Memory B cell (primary cell): Measurements from ENCODE around the gene FFAR2.
"Not testable (repeated sequence)": the region's sequence is repeated elsewhere in the genome, so short reads cannot be mapped to it uniquely, and the experiment has no call there.

Experiments used
- ATAC-seq: fragments of 150-1000 bp; cut with Tn5 transposase; 2 replicates; pipeline ENCODE4 v1.10.0; 2021; ENCODE audit warnings: low read depth, mild to moderate bottlenecking, moderate library complexity
- DNase-seq, 2 donors: peaks; one replicate each; pipeline ENCODE4 v3.0.0; 2022; ENCODE audit warnings: low spot score in 2 of 2
- H3K27ac Mint-ChIP-seq: one replicate; pipeline ENCODE4 v1.8.0; 2022; ENCODE audit warnings: mild to moderate bottlenecking, moderate library complexity, mixed read lengths
- H3K27me3 Mint-ChIP-seq: one replicate; pipeline ENCODE4 v1.8.0; 2022; ENCODE audit warnings: mixed read lengths
- H3K36me3 Mint-ChIP-seq: one replicate; pipeline ENCODE4 v1.8.0; 2022; ENCODE audit warnings: mild to moderate bottlenecking, mixed read lengths
- H3K4me1 Mint-ChIP-seq: one replicate; pipeline ENCODE4 v1.8.0; 2022; ENCODE audit warnings: mixed read lengths
- H3K4me3 Mint-ChIP-seq: one replicate; pipeline ENCODE4 v1.8.0; 2022; ENCODE audit warnings: mild to moderate bottlenecking, moderate library complexity, mixed read lengths
- H3K9me3 Mint-ChIP-seq: one replicate; pipeline ENCODE4 v1.8.0; 2022; ENCODE audit warnings: mixed read lengths

FFAR2 gene

GRCh38 chr19:35455616-35456201 is 7.7 kb downstream of the FFAR2 start:
- DNase-seq, result no peak
- no peak overlapping the region for H3K27ac Mint-ChIP-seq
- peaks cover 45% of the 10 kb centered on the region for H3K4me1 Mint-ChIP-seq
- H3K4me3 Mint-ChIP-seq, result no peak overlapping the region
- H3K36me3 Mint-ChIP-seq, result no peaks in the 10 kb centered on the region
- ATAC-seq, result no peak
- no peaks in the 10 kb centered on the region for H3K27me3 Mint-ChIP-seq
- no peaks in the 10 kb centered on the region for H3K9me3 Mint-ChIP-seq

GRCh38 chr19:35457173-35457572 is 9.1 kb downstream of the FFAR2 start:
- DNase-seq (no peak), ATAC-seq (peak; percentile 48)
- Mint-ChIP-seq H3K4me3 (no peak overlapping the region), H3K9me3 (no peaks in the 10 kb centered on the region), H3K27me3 (no peaks in the 10 kb centered on the region), H3K27ac (no peak overlapping the region), H3K36me3 (no peaks in the 10 kb centered on the region), H3K4me1 (peaks cover 41% of the 10 kb centered on the region)

- ATAC-seq, result no peak
- H3K27me3 Mint-ChIP-seq, result no peaks in the 10 kb centered on the region
- H3K36me3 Mint-ChIP-seq, result no peaks in the 10 kb centered on the region
- H3K9me3 Mint-ChIP-seq, result no peaks in the 10 kb centered on the region
- H3K4me3 Mint-ChIP-seq, result no peak overlapping the region
- peaks cover 50% of the 10 kb centered on the region for H3K4me1 Mint-ChIP-seq
- H3K27ac Mint-ChIP-seq, result no peak overlapping the region
- DNase-seq, result no peak
Measured at GRCh38 chr19:35458192-35458591, 10.1 kb downstream of the FFAR2 start.

GRCh38 chr19:35458731-35459391 is 10.8 kb downstream of the FFAR2 start:
- peak; percentile 34 to 54 for DNase-seq
- Mint-ChIP-seq H3K27ac (no peak overlapping the region), H3K9me3 (no peaks in the 10 kb centered on the region), H3K4me1 (peaks cover 54% of the 10 kb centered on the region), H3K4me3 (peak overlapping the region; percentile 42), H3K36me3 (no peaks in the 10 kb centered on the region), H3K27me3 (no peaks in the 10 kb centered on the region)
- peak; percentile 70 for ATAC-seq

- Mint-ChIP-seq H3K4me3 (peak overlapping the region; percentile 42), H3K9me3 (no peaks in the 10 kb centered on the region), H3K27ac (no peak overlapping the region), H3K27me3 (no peaks in the 10 kb centered on the region), H3K36me3 (no peaks in the 10 kb centered on the region), H3K4me1 (peaks cover 57% of the 10 kb centered on the region)
- DNase-seq (no peak), ATAC-seq (no peak)
Measured at GRCh38 chr19:35459414-35460082, 11.5 kb downstream of the FFAR2 start.

- Mint-ChIP-seq H3K27me3 (no peaks in the 10 kb centered on the region), H3K27ac (peak overlapping the region; percentile 22), H3K9me3 (no peaks in the 10 kb centered on the region), H3K4me1 (peaks cover 56% of the 10 kb centered on the region), H3K4me3 (peak overlapping the region; percentile 27), H3K36me3 (no peaks in the 10 kb centered on the region)
- no peak for ATAC-seq
- no peak for DNase-seq
Measured at GRCh38 chr19:35460608-35461007, 12.6 kb downstream of the FFAR2 start.

- H3K27me3 Mint-ChIP-seq, result no peaks in the 10 kb centered on the region
- peak overlapping the region; percentile 27 for H3K4me3 Mint-ChIP-seq
- peaks cover 52% of the 10 kb centered on the region for H3K4me1 Mint-ChIP-seq
- DNase-seq (no peak), ATAC-seq (no peak)
- no peaks in the 10 kb centered on the region for H3K9me3 Mint-ChIP-seq
- H3K36me3 Mint-ChIP-seq, result no peaks in the 10 kb centered on the region
- peak overlapping the region; percentile 22 for H3K27ac Mint-ChIP-seq
Measured at GRCh38 chr19:35461060-35461459, 13.0 kb downstream of the FFAR2 start.

- not testable (repeated sequence) for DNase-seq, H3K27me3 Mint-ChIP-seq, ATAC-seq, H3K27ac Mint-ChIP-seq, H3K9me3 Mint-ChIP-seq, H3K36me3 Mint-ChIP-seq, H3K4me3 Mint-ChIP-seq
- peaks cover 49% of the 10 kb centered on the region for H3K4me1 Mint-ChIP-seq
Measured at GRCh38 chr19:35461788-35462187, 13.7 kb downstream of the FFAR2 start.

GRCh38 chr19:35462476-35462953 is 14.5 kb downstream of the FFAR2 start:
- H3K9me3 Mint-ChIP-seq, result no peaks in the 10 kb centered on the region
- H3K4me1 Mint-ChIP-seq, result peaks cover 42% of the 10 kb centered on the region
- DNase-seq (peak; percentile 32 to 62), ATAC-seq (peak; percentile 83)
- H3K4me3 Mint-ChIP-seq, result peak overlapping the region; percentile 70
- H3K27me3 Mint-ChIP-seq, result no peaks in the 10 kb centered on the region
- peak overlapping the region; percentile 46 for H3K27ac Mint-ChIP-seq
- H3K36me3 Mint-ChIP-seq, result no peaks in the 10 kb centered on the region

- H3K36me3 Mint-ChIP-seq, DNase-seq, H3K4me3 Mint-ChIP-seq, H3K9me3 Mint-ChIP-seq, H3K27me3 Mint-ChIP-seq: not testable (repeated sequence)
- Mint-ChIP-seq H3K27ac (peak overlapping the region; percentile 46), H3K4me1 (peaks cover 41% of the 10 kb centered on the region)
- ATAC-seq, result peak; percentile 11
Measured at GRCh38 chr19:35462956-35463355, 14.9 kb downstream of the FFAR2 start.

GRCh38 chr19:35466259-35466658 is 18.2 kb downstream of the FFAR2 start:
- Mint-ChIP-seq H3K27ac (no peak overlapping the region), H3K9me3 (no peaks in the 10 kb centered on the region), H3K4me3 (no peak overlapping the region), H3K27me3 (no peaks in the 10 kb centered on the region), H3K36me3 (no peaks in the 10 kb centered on the region), H3K4me1 (peaks cover 22% of the 10 kb centered on the region)
- ATAC-seq, result no peak
- no peak for DNase-seq

GRCh38 chr19:35468637-35469036 is 20.6 kb downstream of the FFAR2 start:
- peaks cover 10% of the 10 kb centered on the region for H3K4me1 Mint-ChIP-seq
- ATAC-seq (peak; percentile 100), DNase-seq (peak; percentile 62 to 70)
- no peaks in the 10 kb centered on the region for H3K36me3 Mint-ChIP-seq
- H3K27ac Mint-ChIP-seq, result no peak overlapping the region
- no peak overlapping the region for H3K4me3 Mint-ChIP-seq
- no peaks in the 10 kb centered on the region for H3K9me3 Mint-ChIP-seq
- H3K27me3 Mint-ChIP-seq, result no peaks in the 10 kb centered on the region

- H3K27ac Mint-ChIP-seq, result no peak overlapping the region
- H3K9me3 Mint-ChIP-seq, result no peaks in the 10 kb centered on the region
Measured at GRCh38 chr19:35470128-35470527, 22.1 kb downstream of the FFAR2 start.

GRCh38 chr19:35471075-35471474 is 23.0 kb downstream of the FFAR2 start:
- H3K27ac Mint-ChIP-seq, H3K4me1 Mint-ChIP-seq, H3K36me3 Mint-ChIP-seq, H3K4me3 Mint-ChIP-seq, H3K27me3 Mint-ChIP-seq, ATAC-seq, DNase-seq, H3K9me3 Mint-ChIP-seq: not testable (repeated sequence)

More at GRCh38 chr19:35470128-35470527, 22.1 kb downstream of the FFAR2 start:
- peaks cover 6% of the 10 kb centered on the region for H3K4me1 Mint-ChIP-seq
- no peak overlapping the region for H3K4me3 Mint-ChIP-seq
- H3K36me3 Mint-ChIP-seq, result no peaks in the 10 kb centered on the region
- ATAC-seq, result no peak
- DNase-seq, result no peak
- H3K27me3 Mint-ChIP-seq, result no peaks in the 10 kb centered on the region
